SK-N-SH (cell line): ENCODE results near the gene DUSP28. TPM values are rescaled to one million over a fixed set of nuclear protein-coding genes. Genes with fewer than 3 reads are reported as not detected.

Source experiments
- CTCF ChIA-PET: fragments of 300-600, 350-600 bp; formaldehyde crosslinking; extraction: SDS; loops from one replicate; lab custom pipeline; 2021; lab: Yijun Ruan, JAX
- POLR2A ChIA-PET: fragments of 350-600 bp; sonication (Branson Sonifier 250); formaldehyde crosslinking; extraction: SDS; loops from one replicate; lab custom pipeline; 2020; ENCODE audit warnings: antibody characterized with exemption, inconsistent platforms; lab: Yijun Ruan, JAX
- DNase-seq: peaks from one replicate; pipeline ENCODE4 v3.0.0; 2012
- H2AFZ ChIP-seq: fragments of 200-600 bp; sonication (generic); 2 replicates; pipeline ENCODE4 v1.8.1; 2016; ENCODE audit warnings: antibody characterized with exemption, mild to moderate bottlenecking, low read depth
- H3F3A ChIP-seq: fragments of 200-600 bp; sonication (generic); replicated peaks from 2 replicates; pipeline ENCODE3; 2016; ENCODE audit warnings: antibody characterized with exemption, mild to moderate bottlenecking; ENCODE audit not compliant: insufficient read depth
- H3K27ac ChIP-seq, 2 experiments: fragments of 200-500 bp in 1 of 2; fragments of 200-600 bp in 1 of 2; sonication (Bioruptor generic) in 1 of 2; sonication (generic), shearing (Covaris generic) in 1 of 2; 2 replicates each; pipeline versions ENCODE4 v1.5.1 to v1.6.1; 2014 to 2016; ENCODE audit warnings: low read depth in 2 of 2, inconsistent platforms in 1 of 2, low read length in 1 of 2, mild to moderate bottlenecking in 1 of 2, mixed read lengths in 1 of 2
- H3K27me3 ChIP-seq: fragments of 200-600 bp; sonication (generic), shearing (Covaris generic); 2 replicates; pipeline ENCODE4 v1.6.1; 2016; ENCODE audit warnings: mixed run types; ENCODE audit not compliant: insufficient read depth
- H3K36me3 ChIP-seq, 2 experiments: fragments of 200-500 bp in 1 of 2; fragments of 200-600 bp in 1 of 2; sonication (Bioruptor generic) in 1 of 2; sonication (generic) in 1 of 2; replicated peaks in 1 of 2; 2 replicates each; pipeline versions ENCODE3 to v1.5.1; 2014 to 2016; ENCODE audit warnings: low read length in 1 of 2, mild to moderate bottlenecking in 1 of 2; ENCODE audit not compliant: insufficient read depth in 2 of 2, control insufficient read depth in 1 of 2
- H3K4me1 ChIP-seq, 2 experiments: fragments of 200-500 bp in 1 of 2; fragments of 200-600 bp in 1 of 2; sonication (Bioruptor generic) in 1 of 2; sonication (generic), shearing (Covaris generic) in 1 of 2; 2 replicates each; pipeline versions ENCODE4 v1.5.1 to v1.6.1; 2014 to 2016; ENCODE audit warnings: low read depth in 1 of 2, low read length in 1 of 2, mixed run types in 1 of 2; ENCODE audit not compliant: insufficient read depth in 2 of 2, control insufficient read depth in 1 of 2
- H3K4me2 ChIP-seq: fragments of 200-600 bp; sonication (generic), shearing (Covaris generic); 2 replicates; pipeline ENCODE4 v1.6.1; 2017; ENCODE audit warnings: mixed run types
- H3K4me3 ChIP-seq, 2 experiments: fragments of 200-500 bp in 1 of 2; fragments of 200-600 bp in 1 of 2; sonication (Bioruptor generic) in 1 of 2; sonication (generic), shearing (Covaris generic) in 1 of 2; 2 replicates each; pipeline versions ENCODE4 v1.5.1 to v1.8.1; 2014 to 2016; ENCODE audit warnings: low read depth in 2 of 2, inconsistent platforms in 1 of 2, low read length in 1 of 2, mild to moderate bottlenecking in 1 of 2, mixed read lengths in 1 of 2, moderate library complexity in 1 of 2
- H3K79me2 ChIP-seq: fragments of 200-600 bp; sonication (generic); 2 replicates; pipeline ENCODE4 v1.8.1; 2017; ENCODE audit warnings: mild to moderate bottlenecking; ENCODE audit not compliant: insufficient read depth
- H3K9ac ChIP-seq: fragments of 200-600 bp; sonication (generic); 2 replicates; pipeline ENCODE4 v1.6.1; 2017; ENCODE audit warnings: mixed run types
- H3K9me2 ChIP-seq: fragments of 200-600 bp; sonication (generic); 2 replicates; pipeline ENCODE4 v1.6.1; 2017; ENCODE audit warnings: mixed run types
- H3K9me3 ChIP-seq: fragments of 200-600 bp; sonication (generic); 2 replicates; pipeline ENCODE4 v1.6.1; 2017; ENCODE audit warnings: mixed run types, mild to moderate bottlenecking, moderate library complexity
- H4K20me1 ChIP-seq: fragments of 200-600 bp; sonication (generic); 2 replicates; pipeline ENCODE4 v1.6.1; 2017; ENCODE audit warnings: mild to moderate bottlenecking, mixed run types; ENCODE audit not compliant: insufficient read depth
- CTCF ChIP-seq: fragments of 200-600 bp; sonication (generic); IDR thresholded peaks from 2 replicates; pipeline ENCODE4 v1.6.1; 2017; ENCODE audit warnings: antibody characterized with exemption, mild to moderate bottlenecking, moderate library complexity
- ELF1 ChIP-seq: IDR thresholded peaks from 2 replicates; pipeline ENCODE4 v1.4.0; 2012
- EZH2phosphoT487 ChIP-seq: fragments of 200-600 bp; sonication (generic); IDR thresholded peaks from 2 replicates; pipeline ENCODE4 v1.6.1; 2017; ENCODE audit warnings: low read depth, mixed run types, mild to moderate bottlenecking, antibody characterized with exemption, moderate library complexity, borderline replicate concordance
- FOSL2 ChIP-seq: IDR thresholded peaks from 2 replicates; pipeline ENCODE4 v1.4.0; 2012; ENCODE audit warnings: low read depth, mild to moderate bottlenecking, moderate library complexity, borderline replicate concordance
- GABPA ChIP-seq: IDR thresholded peaks from 2 replicates; pipeline ENCODE4 v1.4.0; 2012; ENCODE audit warnings: low read depth, mild to moderate bottlenecking
- IRF3 ChIP-seq: fragments of 150-350 bp; IDR thresholded peaks from 2 replicates; pipeline ENCODE4 v1.6.1; 2016; ENCODE audit warnings: mild to moderate bottlenecking, low read depth, low read length
- JUND ChIP-seq: IDR thresholded peaks from 2 replicates; pipeline ENCODE4 v1.4.0; 2012
- MEF2A ChIP-seq: IDR thresholded peaks from 2 replicates; pipeline ENCODE4 v1.4.0; 2012; ENCODE audit warnings: low read depth, borderline replicate concordance
- NFIC ChIP-seq: IDR thresholded peaks from 2 replicates; pipeline ENCODE4 v1.4.0; 2012; ENCODE audit warnings: borderline replicate concordance
- POLR2AphosphoS5 ChIP-seq: IDR thresholded peaks from 2 replicates; pipeline ENCODE4 v1.6.1; 2012; ENCODE audit warnings: low read depth, low read length
- REST ChIP-seq: IDR thresholded peaks from 2 replicates; pipeline ENCODE4 v1.6.1; 2012; ENCODE audit warnings: mild to moderate bottlenecking, low read depth, low read length, moderate library complexity
- RFX5 ChIP-seq: IDR thresholded peaks from 2 replicates; pipeline ENCODE4 v1.6.1; 2012; ENCODE audit warnings: mild to moderate bottlenecking, improper control_type of control experiment, low read length
- SMC3 ChIP-seq: IDR thresholded peaks from 2 replicates; pipeline ENCODE4 v1.6.1; 2012; ENCODE audit warnings: low read depth, low read length, improper control_type of control experiment
- TAF1 ChIP-seq: IDR thresholded peaks from 2 replicates; pipeline ENCODE4 v1.6.1; 2012; ENCODE audit warnings: low read depth, mild to moderate bottlenecking, low read length, moderate library complexity, borderline replicate concordance
- USF1 ChIP-seq: IDR thresholded peaks from 2 replicates; pipeline ENCODE4 v1.4.0; 2012; ENCODE audit warnings: low read depth, borderline replicate concordance
- WGBS: methylation state at CpG from one replicate; pipeline ENCODE4 v1.1.6; 2017; ENCODE audit warnings: low lambda C conversion rate; 5-methylcytosine and 5-hydroxymethylcytosine counted together
- polyA plus RNA-seq, 3 experiments: library from polyadenylated mRNA; depleted of rRNA; stranded (reverse); fragments of >200 nt; gene quantifications; 2 replicates each; pipeline ENCODE4 v1.2.3, GENCODE V29; 2012

The DUSP28 gene
- polyA plus RNA-seq, 1 of the 3 experiments (the other 2 are of a cell fraction), result 4.1 TPM

GRCh38 chr2:240564561-240565332, 4.6 kb downstream of the DUSP28 start (continued):
- TF ChIP-seq REST (no peak), FOSL2 (no peak), USF1 (no peak), NFIC (no peak), TAF1 (no peak)

- CTCF ChIA-PET, result interaction anchor here (0.6 to 2.9 kb wide), 20 partner anchors 11 to 1892 kb away, joined by 3 to 31 read pairs (median 4); partner anchors contain the start of gene CAPN10
- peak; percentile 38; the same call in 1 of the 2 replicates for TF ChIP-seq GABPA
- TF ChIP-seq USF1, result no peak
- TF ChIP-seq EZH2phosphoT487, result no peak
- peak; percentile 87 for TF ChIP-seq ELF1
- no peak for TF ChIP-seq IRF3
- no peak for TF ChIP-seq MEF2A
- peak; percentile 33; the same call in 1 of the 2 replicates for TF ChIP-seq JUND
- no peak for TF ChIP-seq CTCF
- no peak for TF ChIP-seq NFIC
- TF ChIP-seq POLR2AphosphoS5, result peak; percentile 58; the same call in 1 of the 2 replicates
- no peak for TF ChIP-seq RFX5
- TF ChIP-seq SMC3, result no peak
Observed at GRCh38 chr2:240565333-240566202, 5.4 kb downstream of the DUSP28 start.

More at GRCh38 chr2:240565333-240566202, 5.4 kb downstream of the DUSP28 start:
- Histone ChIP-seq H3F3A (peaks cover 20% of the 10 kb centered on the region), H3K9me3 (no peaks in the 10 kb centered on the region), H4K20me1 (0 out of 2 replicates have a peak, but pooled peaks cover 12% of the 10 kb centered on the region), H3K4me2 (peak overlapping the region; percentile 98), H3K36me3 (peaks cover 0 to 7% of the 10 kb centered on the region in 2 experiments), H3K27ac (peak overlapping the region; percentile 74 to 80), H3K4me3 (peak overlapping the region; percentile 19 to 56), H3K9me2 (no peaks in the 10 kb centered on the region), H2AFZ (peak overlapping the region; percentile 91), H3K27me3 (no peaks in the 10 kb centered on the region), H3K9ac (peak overlapping the region; percentile 64), H3K4me1 (peaks cover 36 to 42% of the 10 kb centered on the region in 2 experiments), H3K79me2 (peaks cover 28% of the 10 kb centered on the region)
- DNase-seq, result peak; percentile 36
- POLR2A ChIA-PET, result interaction anchor here (0.6 to 2.6 kb wide), 4 partner anchors 9 to 390 kb away, joined by 3 to 18 read pairs (median 3); partner anchors contain the start of gene CAPN10
- WGBS, result 41% methylated on average over 15 of the region's 26 CpGs
